GM19035 (cell line): ENCODE results near the gene CARD19.
"Not testable (repeated sequence)": the region's sequence is repeated elsewhere in the genome, so short reads cannot be mapped to it uniquely, and the experiment has no call there.

Experiments
- ATAC-seq: cut with Tn5 transposase; IDR thresholded peaks from one replicate; pipeline ENCODE4 v1.9.1; 2021; ENCODE audit not compliant: unreplicated experiment

The CARD19 gene

DNA sequence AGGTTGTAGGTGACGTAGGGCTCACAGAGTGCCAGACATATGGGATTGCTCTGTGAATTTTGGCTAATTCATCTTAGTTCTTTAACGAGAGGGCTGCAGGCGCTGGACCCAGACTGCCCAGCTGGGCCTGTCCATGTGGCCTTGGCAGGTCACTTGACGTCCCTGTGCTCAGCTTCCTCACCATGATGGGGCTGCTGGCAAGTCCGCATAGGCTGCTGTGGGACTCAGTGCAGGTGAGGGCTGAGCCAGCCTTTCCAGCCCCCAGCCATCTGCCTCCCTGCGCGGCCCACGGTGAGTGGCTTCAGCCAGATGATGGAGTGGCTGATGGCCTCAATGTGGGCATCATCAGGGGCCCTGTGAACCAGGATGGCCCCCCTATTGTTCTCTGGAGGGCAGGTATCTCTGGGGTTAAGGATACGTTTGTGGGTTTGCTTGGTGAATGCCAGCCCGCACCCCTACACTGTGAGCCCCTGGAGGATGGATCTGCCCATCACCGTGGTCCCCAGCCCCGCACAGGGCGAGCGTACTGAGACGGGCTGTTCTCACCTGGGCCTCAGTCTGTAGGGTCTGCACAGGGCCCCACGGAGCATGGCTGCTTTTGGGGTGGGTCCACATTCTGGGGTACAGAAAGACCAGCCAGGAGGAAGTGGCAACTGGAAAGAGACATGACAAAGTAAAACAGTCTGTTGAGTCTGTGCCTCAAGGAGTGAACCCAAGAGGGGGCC is 3.7 kb downstream of the CARD19 start:
- no peak for ATAC-seq

DNA sequence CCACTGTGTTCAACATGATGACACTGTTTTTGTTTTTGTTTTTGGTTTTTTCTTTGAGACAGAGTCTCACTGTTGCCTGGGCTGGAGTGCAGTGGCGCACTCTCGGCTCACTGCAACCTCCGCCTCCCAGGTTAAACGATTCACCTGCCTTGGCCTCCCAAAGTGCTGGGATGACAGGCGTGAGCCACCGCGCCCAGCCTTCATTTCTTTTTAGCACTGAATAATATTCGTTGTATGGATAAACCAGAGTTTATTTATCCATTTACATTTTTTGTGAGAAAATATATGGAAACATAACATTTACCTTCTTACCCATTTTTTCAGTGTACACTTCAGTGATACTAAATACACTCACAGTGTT is 4.2 kb downstream of the CARD19 start:
- ATAC-seq = no peak

DNA sequence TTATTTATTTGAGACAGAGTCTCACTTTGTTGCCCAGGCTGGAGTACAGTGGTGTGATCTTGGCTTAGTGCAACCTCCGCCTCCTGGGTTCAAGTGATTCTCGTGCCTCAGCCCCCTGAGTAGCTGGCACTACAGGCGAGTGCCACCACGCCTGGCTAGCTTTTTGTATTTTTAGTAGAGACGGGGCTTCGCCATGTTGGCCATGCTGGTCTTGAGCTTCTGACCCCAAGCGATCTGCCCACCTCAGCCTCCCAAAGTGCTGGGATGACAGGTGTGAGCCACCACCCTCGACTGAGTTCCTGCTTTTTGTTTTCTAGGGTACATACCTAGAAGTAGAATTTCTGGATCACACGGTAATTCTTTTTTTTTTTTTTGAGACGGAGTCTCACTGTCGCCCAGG is 5.1 kb downstream of the CARD19 start:
- not testable (repeated sequence) for ATAC-seq

DNA sequence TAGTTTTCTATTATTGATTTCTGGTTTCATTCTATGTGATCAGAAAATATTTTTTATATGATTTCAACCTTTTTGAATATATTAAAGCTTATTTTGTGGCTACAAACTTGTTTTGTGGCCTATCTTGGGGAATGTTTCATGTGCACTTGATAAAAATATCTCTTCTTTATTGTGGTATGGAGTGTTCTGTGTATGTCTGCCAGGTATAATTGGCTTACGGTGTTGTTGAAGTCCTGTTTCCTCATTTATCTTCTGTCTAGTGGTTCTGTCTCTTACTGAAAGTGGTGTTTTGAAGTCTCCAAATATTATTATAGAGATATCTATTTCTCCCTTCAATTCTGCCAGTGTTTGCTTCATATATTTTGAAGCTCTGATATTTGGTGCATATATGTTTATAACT is 9.6 kb downstream of the CARD19 start:
- no peak for ATAC-seq

DNA sequence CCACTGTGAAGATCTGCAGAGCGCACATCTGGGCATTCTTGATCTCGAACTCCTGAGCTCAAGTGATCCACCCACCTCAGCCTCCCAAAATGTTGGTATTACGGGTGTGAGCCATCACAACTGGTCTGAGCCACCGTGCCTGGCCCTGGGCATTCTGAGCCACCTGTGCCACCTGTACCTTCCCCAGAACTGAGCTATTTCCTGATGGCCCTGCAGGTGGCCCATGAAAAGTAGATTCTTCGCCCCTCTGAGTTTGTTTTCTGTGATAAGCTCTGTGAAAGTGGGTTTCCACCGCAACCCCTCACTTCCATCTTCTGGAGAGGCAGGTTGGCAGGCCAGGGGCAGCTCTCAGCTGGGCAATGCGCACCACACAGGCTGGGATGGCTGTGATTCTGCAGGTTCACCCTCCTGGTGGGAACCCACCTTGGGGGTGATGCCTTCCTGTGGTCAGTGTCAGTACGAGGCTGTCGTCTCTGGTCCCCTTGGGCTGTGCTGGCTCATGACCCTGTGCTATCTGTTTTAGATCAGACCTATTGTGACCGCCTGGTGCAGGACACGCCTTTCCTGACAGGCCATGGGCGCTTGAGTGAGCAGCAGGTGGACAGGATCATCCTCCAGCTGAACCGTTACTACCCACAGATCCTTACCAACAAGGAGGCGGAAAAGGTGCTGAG is 11.3 kb downstream of the CARD19 start:
- no peak for ATAC-seq

DNA sequence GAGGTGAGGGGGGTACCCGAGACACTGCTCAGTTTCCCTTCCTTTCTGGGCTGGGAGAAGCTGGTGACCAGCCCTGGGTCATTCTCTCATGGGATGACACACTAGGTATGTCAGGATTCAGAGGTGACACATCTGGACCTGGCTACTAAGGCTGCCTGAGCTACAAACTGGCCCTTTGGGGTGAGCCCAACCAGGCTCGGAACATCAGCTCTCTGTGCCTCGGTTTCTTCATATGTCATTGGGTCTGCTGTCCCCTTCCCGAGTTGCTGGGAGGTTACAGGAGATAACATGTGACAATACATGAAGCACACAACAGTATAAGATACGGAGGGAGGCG is 11.8 kb downstream of the CARD19 start:
- no peak for ATAC-seq

DNA sequence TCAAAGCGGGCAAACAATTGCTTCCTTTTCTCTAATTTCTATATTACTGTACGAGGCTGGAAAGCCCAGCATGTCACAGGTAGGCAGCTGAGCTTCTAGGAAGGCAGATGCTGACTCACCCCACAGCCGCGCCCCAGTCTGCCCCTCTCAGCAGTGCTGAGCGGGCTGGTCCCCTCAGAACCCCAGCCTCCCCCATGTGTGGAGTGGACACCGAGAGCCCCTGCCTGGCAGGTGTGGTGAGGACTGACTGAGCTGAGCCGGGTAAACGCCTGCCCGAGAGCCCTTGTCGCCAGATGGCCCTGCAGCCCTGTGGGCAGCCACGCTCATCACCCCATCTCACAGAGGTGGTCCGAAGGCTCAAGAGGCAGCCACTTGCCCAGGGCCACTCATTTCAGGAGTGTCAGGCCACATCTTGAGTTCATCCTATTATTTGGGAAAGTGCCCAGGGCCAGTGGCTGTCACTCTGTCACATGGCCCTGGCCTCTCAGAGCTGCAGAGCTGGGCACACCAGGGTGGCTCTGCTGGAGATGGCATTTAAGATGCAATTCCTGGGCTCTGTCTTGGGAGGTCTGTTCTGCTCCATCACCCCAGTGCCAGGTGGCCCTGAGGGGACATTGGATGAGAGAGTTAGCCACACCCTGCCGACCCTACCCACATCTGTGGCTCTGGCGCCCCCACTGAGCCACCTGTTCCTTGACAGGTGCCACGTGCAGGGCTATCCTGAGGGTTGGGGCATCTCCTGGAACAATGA is 12.4 kb downstream of the CARD19 start:
- no peak for ATAC-seq

DNA sequence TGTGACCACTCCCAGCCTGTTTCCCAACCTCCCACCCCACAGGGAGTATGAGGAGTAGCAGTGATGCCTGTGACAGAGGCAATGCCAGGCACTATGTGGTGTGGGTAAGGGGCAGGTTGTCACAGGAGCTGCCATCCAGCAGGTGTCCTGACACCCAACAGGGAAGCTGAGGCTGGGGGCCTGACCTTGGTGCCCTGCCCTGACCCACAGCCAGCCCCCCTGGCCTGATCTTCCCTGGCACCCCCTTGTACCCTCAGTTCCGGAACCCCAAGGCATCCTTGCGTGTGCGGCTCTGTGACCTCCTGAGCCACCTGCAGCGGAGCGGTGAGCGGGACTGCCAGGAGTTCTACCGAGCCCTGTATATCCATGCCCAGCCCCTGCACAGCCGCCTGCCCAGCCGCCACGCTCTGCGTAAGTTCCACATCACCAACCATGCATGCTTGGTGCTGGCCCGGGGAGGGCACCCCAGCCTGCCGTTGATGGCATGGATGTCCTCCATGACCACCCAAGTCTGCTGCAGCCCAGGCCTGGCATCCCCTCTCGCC is 14.4 kb downstream of the CARD19 start:
- no peak for ATAC-seq

DNA sequence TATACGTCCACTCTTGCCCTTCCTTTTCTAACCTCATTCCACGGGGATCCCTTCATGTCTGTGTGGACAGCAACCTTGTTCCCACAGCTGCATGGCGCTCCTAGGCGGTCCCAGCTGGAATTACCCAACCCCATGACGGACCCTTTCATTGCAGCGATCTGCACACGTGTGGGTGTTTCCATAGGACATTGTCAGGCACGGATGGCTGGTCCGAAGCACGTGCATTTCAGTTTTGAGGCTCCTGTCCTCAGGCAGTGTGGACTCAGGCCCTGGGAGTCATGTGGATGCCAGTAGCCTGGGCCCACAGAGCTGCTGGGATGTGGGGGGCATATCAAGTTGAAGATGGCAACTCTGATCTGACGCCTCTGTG is 15.0 kb downstream of the CARD19 start:
- ATAC-seq = no peak

DNA sequence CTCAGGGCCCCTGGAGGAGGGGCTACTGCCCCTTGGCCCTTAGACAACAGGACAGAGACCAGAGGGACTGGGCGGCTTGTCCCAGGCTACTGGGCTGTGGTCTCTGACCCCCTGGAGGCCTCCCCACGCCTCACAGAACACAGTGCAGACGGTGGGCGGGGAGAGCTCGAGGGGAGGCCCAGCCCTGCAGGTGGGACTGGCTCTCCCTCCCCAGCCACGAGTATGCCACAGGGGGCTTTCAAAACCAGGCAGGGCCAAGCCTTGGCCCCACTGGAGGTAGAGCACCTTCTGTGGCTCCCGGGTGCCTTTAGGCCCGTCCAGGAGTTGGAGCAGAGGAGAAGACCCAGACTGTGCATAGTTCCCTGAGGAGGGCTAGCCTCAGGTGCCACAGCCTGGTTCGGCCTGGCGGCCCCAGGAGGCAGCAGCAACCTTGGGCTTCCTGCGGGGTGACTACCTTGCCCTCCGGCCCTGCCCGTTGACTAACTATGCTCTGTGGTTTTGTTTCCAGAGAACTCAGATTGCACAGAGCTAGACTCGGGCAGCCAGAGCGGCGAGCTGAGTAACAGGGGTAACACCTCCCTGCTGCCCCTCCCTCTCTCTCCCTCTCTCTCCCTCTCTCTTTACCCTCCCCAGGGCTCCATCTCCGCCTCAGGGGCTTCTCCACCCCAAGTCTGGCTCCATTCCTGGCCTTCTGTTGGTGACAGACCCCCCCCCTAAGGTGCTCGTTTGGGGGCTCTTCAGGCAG is 15.5 kb downstream of the CARD19 start:
- no peak for ATAC-seq

DNA sequence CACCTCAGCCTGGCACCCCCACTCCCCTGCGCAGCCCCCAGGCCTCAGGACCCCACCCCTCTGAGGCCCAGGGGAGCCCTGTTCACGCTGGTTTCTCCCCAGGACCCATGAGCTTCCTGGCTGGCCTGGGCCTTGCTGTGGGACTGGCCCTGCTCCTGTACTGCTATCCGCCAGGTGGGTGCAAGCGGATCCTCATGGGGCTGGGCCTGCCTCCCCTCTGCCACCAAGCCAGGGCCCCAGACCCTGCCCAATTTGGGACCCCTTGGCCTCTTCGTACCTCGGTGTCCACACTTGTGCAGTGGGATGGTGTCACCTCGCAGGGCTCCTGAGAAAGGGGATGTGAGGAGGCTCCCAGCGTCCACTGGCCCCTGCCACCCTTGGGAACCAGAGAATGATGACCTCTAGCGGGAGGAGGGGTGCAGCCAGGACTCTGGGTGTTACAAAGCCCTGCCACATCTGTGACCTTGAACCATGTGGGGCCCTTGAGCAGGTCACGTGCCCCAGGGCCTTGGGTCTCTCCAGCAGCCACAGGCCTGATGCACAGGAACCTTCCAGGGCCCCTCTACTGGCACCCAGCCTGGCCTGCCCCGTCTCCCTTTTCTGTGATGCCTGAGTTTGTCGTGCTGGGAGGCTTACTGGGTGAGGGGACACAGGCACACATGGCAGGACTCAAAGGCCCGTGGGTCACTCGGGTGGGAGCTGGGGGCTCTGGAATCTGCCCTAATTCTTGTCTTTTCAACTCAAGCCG is 16.3 kb downstream of the CARD19 start:
- ATAC-seq = no peak

DNA sequence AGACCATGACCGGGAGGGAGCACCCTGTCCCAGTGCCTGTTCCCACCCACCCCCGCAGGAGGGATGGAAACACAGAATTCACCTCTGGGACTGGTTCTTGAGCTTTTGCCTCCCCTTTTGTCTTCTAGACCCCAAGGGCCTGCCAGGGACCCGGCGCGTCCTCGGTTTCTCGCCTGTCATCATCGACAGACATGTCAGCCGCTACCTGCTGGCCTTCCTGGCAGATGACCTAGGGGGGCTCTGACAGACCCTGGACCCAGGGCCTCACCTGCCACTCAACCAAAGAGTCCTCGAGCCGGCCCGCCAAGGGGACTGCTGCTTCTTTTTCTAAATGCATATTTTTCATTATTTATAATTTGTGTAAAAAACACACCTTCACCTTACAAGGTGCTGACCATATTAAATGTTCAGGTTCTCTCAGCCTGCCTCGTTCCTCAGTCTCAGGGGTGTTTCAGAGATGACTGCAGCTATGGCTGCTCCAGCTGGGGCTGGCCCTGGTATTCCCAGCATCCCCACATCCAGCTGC is 16.9 kb downstream of the CARD19 start:
- ATAC-seq = no peak

DNA sequence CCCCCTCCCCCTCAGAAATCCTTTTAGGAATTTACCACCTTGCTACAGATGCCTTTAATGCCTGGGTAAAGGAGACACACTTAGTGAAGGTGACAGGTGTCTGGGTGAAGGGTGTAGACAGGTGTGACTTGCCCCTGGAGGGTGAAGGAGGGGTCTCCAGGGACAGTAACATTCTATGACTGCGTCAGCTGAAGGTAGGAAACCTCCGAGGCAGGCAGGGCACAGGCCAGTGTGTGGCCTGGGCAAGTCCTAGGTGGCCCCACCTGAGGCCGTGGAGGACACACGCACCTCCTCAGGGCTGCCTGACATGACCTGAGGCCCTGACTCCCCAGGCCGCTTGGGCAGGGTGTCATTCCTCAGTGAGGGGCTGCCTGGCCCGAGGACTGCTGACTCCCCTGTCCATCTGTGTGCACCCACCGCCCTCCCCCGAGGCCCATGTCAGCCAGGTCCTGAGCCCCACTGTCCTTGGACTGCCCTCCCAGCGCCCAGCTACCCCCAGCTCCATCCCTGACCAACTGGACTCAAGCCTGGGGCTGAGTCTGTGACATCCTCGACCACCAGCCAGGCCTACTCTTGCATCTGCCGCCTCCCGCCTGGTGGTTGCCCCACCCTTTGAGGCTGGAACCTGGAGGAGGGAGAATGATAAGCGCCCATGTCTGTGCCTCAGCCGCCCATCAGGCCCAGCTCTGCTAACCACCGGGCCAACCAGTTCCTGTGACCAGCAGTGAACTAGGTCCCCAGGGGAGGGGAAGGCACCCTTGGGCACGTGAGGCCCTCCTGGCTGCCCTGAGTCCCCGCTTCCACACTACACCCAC is 18.4 kb downstream of the CARD19 start:
- no peak for ATAC-seq

DNA sequence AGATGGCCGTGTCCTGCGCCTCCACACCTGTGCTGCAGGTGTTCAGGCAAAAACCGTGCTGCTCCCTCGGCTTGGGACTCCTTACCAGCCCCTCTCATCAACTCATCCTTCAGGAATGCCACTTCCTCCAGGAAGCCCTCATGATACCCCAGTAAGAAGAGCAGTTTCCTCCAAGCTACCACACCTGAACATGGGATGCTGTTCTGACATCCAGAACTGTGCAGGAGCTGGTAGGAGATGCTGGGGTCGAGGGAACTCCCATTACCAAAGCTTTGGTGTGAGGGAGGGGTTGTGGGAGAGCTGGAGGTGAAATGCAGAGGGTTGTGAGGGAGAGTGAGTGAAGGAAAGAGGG is 18.9 kb downstream of the CARD19 start:
- no peak for ATAC-seq

DNA sequence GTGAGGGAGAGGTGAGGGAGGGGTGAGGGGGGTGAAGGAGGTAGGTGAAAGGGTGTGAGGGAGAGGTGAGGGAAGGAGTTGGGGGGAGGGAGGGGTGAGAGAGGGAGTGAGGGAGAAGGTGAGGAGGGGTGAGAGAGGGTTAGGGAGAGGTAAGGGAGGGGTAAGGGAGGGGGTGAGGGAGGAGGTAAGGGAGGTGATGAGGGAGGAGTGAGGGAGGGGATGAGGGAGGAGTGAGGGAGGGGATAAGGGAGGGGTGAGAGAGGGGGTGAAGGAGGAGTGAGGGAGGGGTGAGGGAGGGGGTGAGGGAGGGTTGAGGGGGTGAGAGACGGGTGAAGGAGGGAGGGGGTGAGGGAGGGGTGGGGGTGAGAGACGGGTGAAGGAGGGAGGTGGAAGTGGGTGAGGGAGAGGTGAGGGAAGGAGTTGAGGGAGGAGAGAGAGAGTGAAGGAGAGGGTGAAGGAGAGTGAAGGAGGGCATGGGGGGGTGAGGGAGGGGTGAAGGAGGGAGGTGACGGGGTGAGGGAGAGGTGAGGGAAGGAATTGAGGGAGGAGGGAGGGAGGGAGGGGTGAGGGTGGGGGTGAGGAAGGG is 19.6 kb downstream of the CARD19 start:
- no peak for ATAC-seq

DNA sequence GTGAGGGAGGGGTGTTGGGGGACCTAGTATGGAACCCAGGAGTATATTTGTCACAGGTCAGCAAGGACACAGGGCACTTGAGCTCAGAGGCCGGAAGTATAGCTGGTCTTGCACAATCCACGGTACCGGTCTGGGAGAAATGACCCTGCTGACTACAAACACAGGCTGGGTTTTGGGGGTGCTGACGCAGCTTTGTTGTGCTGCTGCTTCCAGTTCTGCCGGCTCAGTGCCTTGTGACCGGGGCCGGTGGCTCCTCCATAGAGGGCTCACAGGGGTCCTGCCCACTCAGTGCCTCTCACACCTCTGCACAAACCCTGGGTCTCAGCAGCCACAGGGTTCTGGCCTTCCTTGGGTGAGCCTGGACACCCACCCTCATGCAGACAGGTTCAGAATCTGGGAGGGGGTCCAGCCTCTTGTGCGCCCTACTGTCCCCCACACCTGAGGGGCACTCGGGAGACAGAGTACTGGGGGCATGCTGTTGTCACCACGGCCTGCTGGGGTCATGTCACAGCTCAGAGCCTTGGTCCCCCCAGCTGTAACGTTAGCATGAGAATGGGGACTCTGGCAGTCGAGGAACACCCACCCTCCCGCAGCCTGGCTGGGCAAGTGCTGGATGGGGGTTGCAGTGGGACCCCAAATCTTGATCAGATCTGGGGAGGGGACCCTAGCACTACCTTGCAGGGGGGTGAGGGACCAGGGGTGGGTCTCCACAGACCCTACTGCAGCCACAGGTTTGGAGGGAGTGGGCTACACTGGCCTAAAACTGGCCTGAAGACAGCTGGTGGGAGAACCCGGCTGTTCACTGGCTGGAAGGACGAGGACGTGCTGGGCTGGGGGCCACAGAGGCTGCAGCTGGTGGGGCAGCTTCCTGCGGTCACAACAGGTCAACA is 20.3 kb downstream of the CARD19 start:
- ATAC-seq = no peak

DNA sequence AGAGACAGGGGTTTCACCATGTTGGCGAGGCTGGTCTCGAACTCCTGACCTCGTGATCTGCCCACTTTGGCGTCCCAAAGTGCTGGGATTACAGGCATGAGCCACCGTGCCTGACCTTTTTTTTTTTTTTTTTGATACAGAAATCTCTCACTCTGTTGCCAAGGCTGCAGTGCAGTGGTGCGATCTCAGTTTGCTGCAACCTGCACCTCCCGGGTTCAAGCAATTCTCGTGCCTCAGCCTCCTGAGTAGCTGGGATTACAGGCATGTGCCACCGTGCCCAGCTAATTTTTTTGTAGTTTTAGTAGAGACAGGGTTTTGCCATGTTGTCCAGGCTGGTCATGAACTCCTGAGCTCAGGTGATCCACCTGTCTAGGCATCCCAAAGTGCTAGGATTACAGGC is 21.5 kb downstream of the CARD19 start:
- not testable (repeated sequence) for ATAC-seq
